Measurements from ENCODE around the gene KCNQ2.

Gene KCNQ2

GRCh38 chr20:63374504-63374903 lies 98.0 kb downstream of the KCNQ2 start:
- Histone ChIP-seq H3K9me3 (ENCODE audit: control insufficient read depth, insufficient read depth, low read length) (no peaks in the 10 kb centered on the region), H4K20me1 (ENCODE audit: control insufficient read depth, insufficient read depth, low read depth, low read length) (no peaks in the 10 kb centered on the region), H3K27ac (ENCODE audit: low read depth, low read length) (no peak overlapping the region), H3F3A (ENCODE audit: control insufficient read depth, insufficient read depth) (no peaks in the 10 kb centered on the region), H3K79me2 (ENCODE audit: control insufficient read depth, low read length) (no peaks in the 10 kb centered on the region), H3K4me1 (ENCODE audit: control insufficient read depth, low read length) (no peaks in the 10 kb centered on the region), H3K4me2 (ENCODE audit: low read length) (no peak overlapping the region), H3K36me3 (ENCODE audit: control insufficient read depth, low read length) (no peaks in the 10 kb centered on the region), H3K4me3 (ENCODE audit: low read length) (no peak overlapping the region), H3K27me3 (ENCODE audit: control insufficient read depth, low read length) (no peaks in the 10 kb centered on the region), H3K9me2 (replicated peaks; ENCODE audit: control insufficient read depth, low read length) (no peaks in the 10 kb centered on the region)
- TF ChIP-seq, protein P1, sequence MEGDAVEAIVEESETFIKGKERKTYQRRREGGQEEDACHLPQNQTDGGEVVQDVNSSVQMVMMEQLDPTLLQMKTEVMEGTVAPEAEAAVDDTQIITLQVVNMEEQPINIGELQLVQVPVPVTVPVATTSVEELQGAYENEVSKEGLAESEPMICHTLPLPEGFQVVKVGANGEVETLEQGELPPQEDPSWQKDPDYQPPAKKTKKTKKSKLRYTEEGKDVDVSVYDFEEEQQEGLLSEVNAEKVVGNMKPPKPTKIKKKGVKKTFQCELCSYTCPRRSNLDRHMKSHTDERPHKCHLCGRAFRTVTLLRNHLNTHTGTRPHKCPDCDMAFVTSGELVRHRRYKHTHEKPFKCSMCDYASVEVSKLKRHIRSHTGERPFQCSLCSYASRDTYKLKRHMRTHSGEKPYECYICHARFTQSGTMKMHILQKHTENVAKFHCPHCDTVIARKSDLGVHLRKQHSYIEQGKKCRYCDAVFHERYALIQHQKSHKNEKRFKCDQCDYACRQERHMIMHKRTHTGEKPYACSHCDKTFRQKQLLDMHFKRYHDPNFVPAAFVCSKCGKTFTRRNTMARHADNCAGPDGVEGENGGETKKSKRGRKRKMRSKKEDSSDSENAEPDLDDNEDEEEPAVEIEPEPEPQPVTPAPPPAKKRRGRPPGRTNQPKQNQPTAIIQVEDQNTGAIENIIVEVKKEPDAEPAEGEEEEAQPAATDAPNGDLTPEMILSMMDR (IDR thresholded peaks at IDR 0.05; ENCODE audit: low read depth, low read length, poor library complexity, severe bottlenecking), result no peak
- no peak for TF ChIP-seq EZH2phosphoT487 (IDR thresholded peaks at IDR 0.05; ENCODE audit: borderline replicate concordance, low read length)

GRCh38 chr20:63373996-63374395 lies 98.5 kb downstream of the KCNQ2 start:
- no peaks in the 10 kb centered on the region for H3K9me2 ChIP-seq (replicated peaks; ENCODE audit: control insufficient read depth, low read length)
- no peak for TF ChIP-seq EZH2phosphoT487 (IDR thresholded peaks at IDR 0.05; ENCODE audit: borderline replicate concordance, low read length)
- TF ChIP-seq, protein P1 (IDR thresholded peaks at IDR 0.05; ENCODE audit: low read depth, low read length, poor library complexity, severe bottlenecking), result no peak
- no peak overlapping the region for H3K27ac ChIP-seq (ENCODE audit: low read depth, low read length)
- no peaks in the 10 kb centered on the region for H3K27me3 ChIP-seq (ENCODE audit: control insufficient read depth, low read length)
- H3K79me2 ChIP-seq (ENCODE audit: control insufficient read depth, low read length), result no peaks in the 10 kb centered on the region
- no peaks in the 10 kb centered on the region for H3K36me3 ChIP-seq (ENCODE audit: control insufficient read depth, low read length)
- no peaks in the 10 kb centered on the region for H3K4me1 ChIP-seq (ENCODE audit: control insufficient read depth, low read length)
- no peaks in the 10 kb centered on the region for H3F3A ChIP-seq (ENCODE audit: control insufficient read depth, insufficient read depth)
- H3K9me3 ChIP-seq (ENCODE audit: control insufficient read depth, insufficient read depth, low read length), result no peaks in the 10 kb centered on the region
- no peak overlapping the region for H3K4me2 ChIP-seq (ENCODE audit: low read length)
- no peak overlapping the region for H3K4me3 ChIP-seq (ENCODE audit: low read length)
- no peaks in the 10 kb centered on the region for H4K20me1 ChIP-seq (ENCODE audit: control insufficient read depth, insufficient read depth, low read depth, low read length)

GRCh38 chr20:63372971-63373885 lies 99.2 kb downstream of the KCNQ2 start:
- H3K27ac ChIP-seq (ENCODE audit: low read depth, low read length), result no peak overlapping the region
- H4K20me1 ChIP-seq (ENCODE audit: control insufficient read depth, insufficient read depth, low read depth, low read length), result no peaks in the 10 kb centered on the region
- H3F3A ChIP-seq (ENCODE audit: control insufficient read depth, insufficient read depth), result no peaks in the 10 kb centered on the region
- no peaks in the 10 kb centered on the region for H3K9me2 ChIP-seq (replicated peaks; ENCODE audit: control insufficient read depth, low read length)
- no peaks in the 10 kb centered on the region for H3K9me3 ChIP-seq (ENCODE audit: control insufficient read depth, insufficient read depth, low read length)
- no peaks in the 10 kb centered on the region for H3K79me2 ChIP-seq (ENCODE audit: control insufficient read depth, low read length)
- no peaks in the 10 kb centered on the region for H3K4me1 ChIP-seq (ENCODE audit: control insufficient read depth, low read length)
- no peaks in the 10 kb centered on the region for H3K27me3 ChIP-seq (ENCODE audit: control insufficient read depth, low read length)
- H3K4me2 ChIP-seq (ENCODE audit: low read length), result no peak overlapping the region
- TF ChIP-seq EZH2phosphoT487 (IDR thresholded peaks at IDR 0.05; ENCODE audit: borderline replicate concordance, low read length), result no peak
- H3K36me3 ChIP-seq (ENCODE audit: control insufficient read depth, low read length), result no peaks in the 10 kb centered on the region
- H3K4me3 ChIP-seq (ENCODE audit: low read length), result no peak overlapping the region

DNA sequence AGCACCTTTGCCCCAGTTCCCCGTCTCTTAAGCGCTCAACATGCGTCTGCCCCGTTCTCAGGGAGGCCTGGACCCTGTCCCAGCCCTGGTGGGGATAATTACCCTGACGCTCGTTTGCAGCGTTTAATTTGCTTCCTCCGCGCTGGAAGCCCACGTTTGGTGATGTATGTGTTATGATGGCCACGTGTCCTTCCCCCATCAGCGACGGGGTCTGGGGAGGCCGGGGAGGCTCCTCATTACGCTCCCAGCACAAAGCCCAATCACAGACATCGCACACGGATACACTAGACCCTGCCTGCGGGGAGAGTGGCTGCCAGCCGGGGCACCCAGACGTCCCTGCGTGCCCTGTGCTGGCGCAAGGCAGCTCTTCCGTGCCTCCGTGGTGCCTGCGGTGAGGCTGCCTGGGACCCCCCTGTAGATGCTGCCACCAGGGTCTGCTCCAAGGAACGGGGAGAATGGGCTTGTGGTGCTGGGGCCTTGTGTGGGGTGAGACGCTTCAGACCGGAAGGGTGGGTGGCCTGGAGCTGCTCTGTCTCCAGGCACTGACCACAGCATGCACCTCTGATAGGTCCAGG lies 101.1 kb downstream of the KCNQ2 start:
- H3K4me1 ChIP-seq (ENCODE audit: control insufficient read depth, low read length), result no peaks in the 10 kb centered on the region
- no peaks in the 10 kb centered on the region for H3K9me3 ChIP-seq (ENCODE audit: control insufficient read depth, insufficient read depth, low read length)
- TF ChIP-seq, protein P1 (IDR thresholded peaks at IDR 0.05; ENCODE audit: low read depth, low read length, poor library complexity, severe bottlenecking), result no peak
- TF ChIP-seq EZH2phosphoT487 (IDR thresholded peaks at IDR 0.05; ENCODE audit: borderline replicate concordance, low read length), result no peak
- no peak overlapping the region for H3K4me3 ChIP-seq (ENCODE audit: low read length)
- H3K36me3 ChIP-seq (ENCODE audit: control insufficient read depth, low read length), result no peaks in the 10 kb centered on the region
- H3K4me2 ChIP-seq (ENCODE audit: low read length), result no peak overlapping the region
- H3F3A ChIP-seq (ENCODE audit: control insufficient read depth, insufficient read depth), result no peaks in the 10 kb centered on the region
- H4K20me1 ChIP-seq (ENCODE audit: control insufficient read depth, insufficient read depth, low read depth, low read length), result no peaks in the 10 kb centered on the region
- H3K27ac ChIP-seq (ENCODE audit: low read depth, low read length), result no peak overlapping the region
- no peaks in the 10 kb centered on the region for H3K27me3 ChIP-seq (ENCODE audit: control insufficient read depth, low read length)
- H3K79me2 ChIP-seq (ENCODE audit: control insufficient read depth, low read length), result no peaks in the 10 kb centered on the region
- no peaks in the 10 kb centered on the region for H3K9me2 ChIP-seq (replicated peaks; ENCODE audit: control insufficient read depth, low read length)
